Mesodermal cell (in vitro differentiated cells): ENCODE data around the gene ARL6IP6.

ENCODE experiments used
- H3K27ac ChIP-seq: 2 replicates; pipeline ENCODE4 v1.7.0; 2013; ENCODE audit warnings: mild to moderate bottlenecking, low read depth, low read length, moderate library complexity; ENCODE audit not compliant: severe bottlenecking
- H3K36me3 ChIP-seq: 2 replicates; pipeline ENCODE4 v1.7.1; 2013; ENCODE audit warnings: mild to moderate bottlenecking, low read length, moderate library complexity; ENCODE audit not compliant: control insufficient read depth, insufficient read depth
- H3K4me1 ChIP-seq: one replicate; pipeline ENCODE4 v1.7.1; 2013; ENCODE audit warnings: mild to moderate bottlenecking, low read length; ENCODE audit not compliant: insufficient read depth, control insufficient read depth, poor library complexity, severe bottlenecking
- H3K4me3 ChIP-seq: 2 replicates; pipeline ENCODE4 v1.7.0; 2013; ENCODE audit warnings: low read length, control low read depth, mild to moderate bottlenecking; ENCODE audit not compliant: insufficient read depth, poor library complexity, severe bottlenecking; ENCODE audit errors: extremely low read depth
- H3K9me3 ChIP-seq: 2 replicates; pipeline ENCODE4 v1.7.1; 2013; ENCODE audit warnings: mild to moderate bottlenecking, low read length, moderate library complexity; ENCODE audit not compliant: control insufficient read depth
- WGBS, 2 experiments: methylation state at CpG; one replicate each; pipeline ENCODE4 v1.1.5; 2013; ENCODE audit warnings: missing lambda C conversion rate in 2 of 2; ENCODE audit not compliant: insufficient coverage in 2 of 2; 5-methylcytosine and 5-hydroxymethylcytosine counted together

ARL6IP6 gene

DNA sequence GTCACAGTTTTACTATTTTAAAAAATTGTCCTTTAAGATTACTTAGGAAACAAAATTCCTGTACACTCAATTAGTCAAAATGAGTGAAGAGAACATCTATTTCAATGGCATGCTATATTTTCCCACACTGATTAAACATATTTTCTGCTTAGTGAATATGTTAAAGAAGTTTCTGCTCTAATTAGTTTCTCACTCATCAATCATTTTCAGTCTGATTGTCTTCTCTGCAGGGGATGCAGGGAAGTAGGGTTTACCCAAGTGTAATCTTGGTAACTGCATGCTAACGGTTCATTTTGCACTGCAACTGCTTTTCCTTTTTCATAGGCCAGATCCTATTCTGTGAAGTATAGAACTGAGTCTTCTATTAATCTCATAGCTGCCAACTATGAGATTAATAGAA, 78.5 kb downstream of the ARL6IP6 start:
- no peak overlapping the region for H3K4me3 ChIP-seq
- H3K36me3 ChIP-seq: no peaks in the 10 kb centered on the region
- no peak overlapping the region for H3K27ac ChIP-seq
- no CpG with 5 or more reads among the region's 1 CpG for WGBS, 2 experiments
- no peaks in the 10 kb centered on the region for H3K4me1 ChIP-seq
- no peaks in the 10 kb centered on the region for H3K9me3 ChIP-seq

DNA sequence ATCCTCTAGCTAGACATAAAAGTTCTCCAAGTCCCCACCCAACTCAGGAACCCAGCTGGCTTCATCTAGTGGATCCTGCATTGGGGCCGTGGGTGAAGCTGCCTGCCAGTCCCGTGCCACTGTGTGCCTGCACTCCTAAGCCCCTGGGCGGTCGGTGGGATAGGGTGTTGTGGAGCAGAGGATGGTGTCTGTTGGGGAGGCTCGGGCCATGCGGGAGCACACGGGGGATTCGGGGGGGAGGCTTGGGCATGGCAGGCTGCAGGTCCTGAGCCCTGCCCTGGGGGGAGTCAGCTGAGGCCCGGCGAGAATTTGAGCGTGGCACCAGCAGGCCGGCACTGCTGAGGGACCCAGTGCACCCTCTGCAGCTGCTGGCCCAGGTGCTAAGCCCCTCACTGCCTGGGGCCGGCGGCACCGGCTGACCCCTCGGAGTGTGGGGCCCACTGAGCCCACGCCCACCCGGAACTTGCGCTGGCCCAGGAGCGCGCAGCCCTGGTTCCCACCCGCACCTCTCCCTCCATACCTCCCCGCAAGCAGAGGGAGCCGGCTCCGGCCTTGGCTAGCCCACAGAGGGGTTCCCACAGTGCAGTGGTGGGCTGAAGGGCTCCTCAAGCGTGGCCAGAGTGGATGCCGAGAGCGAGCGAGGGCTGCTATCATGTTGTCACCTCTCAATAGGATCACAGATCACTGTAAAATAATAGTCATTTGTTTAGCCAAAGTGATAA, 86.4 kb downstream of the ARL6IP6 start:
- no peaks in the 10 kb centered on the region for H3K9me3 ChIP-seq
- H3K36me3 ChIP-seq: no peaks in the 10 kb centered on the region
- WGBS, 2 experiments: 92 to 98% methylated on average over 16 to 19 of the region's 29 CpGs
- no peaks in the 10 kb centered on the region for H3K4me1 ChIP-seq
- no peak overlapping the region for H3K27ac ChIP-seq
- H3K4me3 ChIP-seq: no peak overlapping the region

DNA sequence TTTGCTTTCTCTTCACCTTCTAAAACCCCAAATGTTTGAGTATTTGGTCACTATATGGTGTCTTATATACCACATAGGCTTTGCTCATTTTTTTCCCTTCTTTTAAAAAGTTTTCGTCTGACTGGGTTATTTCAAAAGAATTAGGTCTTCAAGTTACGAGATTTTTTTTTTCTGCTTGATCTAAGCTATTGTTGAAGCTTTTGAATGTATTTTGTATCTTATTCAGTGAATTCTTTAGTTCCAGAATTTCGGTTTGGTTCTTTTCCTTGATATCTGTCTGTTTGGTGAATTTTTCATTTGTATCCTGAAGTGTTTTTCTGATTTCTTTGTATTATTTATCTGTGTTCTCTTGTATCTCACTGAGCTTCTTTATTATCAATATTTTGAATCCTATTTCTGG, 93.5 kb downstream of the ARL6IP6 start:
- Histone ChIP-seq H3K4me3 (no peak overlapping the region), H3K4me1 (no peaks in the 10 kb centered on the region), H3K9me3 (no peaks in the 10 kb centered on the region), H3K27ac (no peak overlapping the region), H3K36me3 (no peaks in the 10 kb centered on the region)
- 100% methylated on average over 1 of the region's 3 CpGs for WGBS, 2 experiments
